Measurements from ENCODE around the gene RPN2. TPM values are rescaled to one million over a fixed set of nuclear protein-coding genes. Genes with fewer than 3 reads are reported as not detected.

The RPN2 gene
- total RNA-seq, 1 donor from 2014 or later = 156 TPM

DNA sequence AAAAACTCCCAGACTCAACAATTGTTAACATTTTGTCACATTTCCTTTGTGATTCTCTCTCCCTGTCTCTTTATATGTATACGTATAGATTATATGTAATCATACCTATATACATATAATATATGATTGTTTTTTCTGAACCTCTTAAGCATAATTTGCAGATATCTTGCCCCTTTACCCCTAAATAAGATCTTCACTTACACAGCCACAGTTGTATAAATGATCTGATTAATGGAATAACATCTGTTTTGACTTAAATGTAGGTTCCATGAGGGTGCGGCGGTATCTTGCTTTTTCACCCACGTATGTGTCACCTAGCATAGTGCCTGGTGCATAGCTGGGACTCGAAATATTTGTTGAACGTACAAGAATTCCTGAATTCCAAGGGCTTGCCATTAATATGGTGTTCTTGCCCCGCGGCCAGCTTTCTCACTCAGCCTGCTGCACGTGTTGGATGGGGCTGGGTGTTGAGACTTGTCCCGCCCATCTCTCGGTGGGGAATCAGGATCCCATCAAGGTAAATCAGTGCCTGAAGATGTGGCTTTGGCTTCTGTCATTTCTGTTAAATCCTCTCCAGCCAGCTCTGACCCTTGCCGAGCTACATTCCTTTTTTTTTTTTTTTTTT is 99.9 kb downstream of the RPN2 start:
- Mint-ChIP-seq H3K9me3 (ENCODE audit: unreplicated experiment) (peaks cover 8% of the 10 kb centered on the region), H3K4me1 (ENCODE audit: low read depth, unreplicated experiment) (peaks cover 9% of the 10 kb centered on the region), H3K27ac (ENCODE audit: unreplicated experiment) (no peak overlapping the region), H3K27me3 (ENCODE audit: unreplicated experiment) (peaks cover 6% of the 10 kb centered on the region), H3K36me3 (ENCODE audit: unreplicated experiment) (no peaks in the 10 kb centered on the region), H3K4me3 (ENCODE audit: unreplicated experiment) (no peak overlapping the region)
- no peak for TF ChIP-seq CTCF (IDR thresholded peaks at IDR 0.05; ENCODE audit: partially characterized antibody, unreplicated experiment)
- DNase-seq = no peak

GRCh38 chr20:37279820-37280219 is 100.7 kb downstream of the RPN2 start:
- H3K9me3 Mint-ChIP-seq (ENCODE audit: unreplicated experiment) = peaks cover 8% of the 10 kb centered on the region
- no peak overlapping the region for H3K27ac Mint-ChIP-seq (ENCODE audit: unreplicated experiment)

DNA sequence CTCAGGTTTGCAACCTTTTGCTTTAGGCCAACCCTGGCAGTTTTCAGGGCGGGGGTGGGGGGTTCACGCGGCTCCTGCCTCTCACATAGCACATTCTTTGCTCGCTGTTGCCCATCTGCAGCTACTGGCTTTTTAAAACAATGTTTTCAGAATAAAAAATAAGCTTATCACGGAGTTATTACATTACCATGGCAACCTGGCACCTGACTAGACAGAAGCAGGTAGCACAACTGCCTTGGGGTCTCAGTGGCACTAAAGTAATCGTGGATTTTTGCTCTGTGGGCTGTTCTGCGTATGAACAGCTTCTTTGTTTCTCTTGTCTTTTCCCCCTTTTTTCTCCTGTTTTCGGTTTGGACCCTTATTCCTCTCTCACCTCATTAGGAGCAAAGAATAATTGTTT is 101.3 kb downstream of the RPN2 start:
- peaks cover 9% of the 10 kb centered on the region for H3K4me1 Mint-ChIP-seq (ENCODE audit: low read depth, unreplicated experiment)
- H3K27ac Mint-ChIP-seq (ENCODE audit: unreplicated experiment) = no peak overlapping the region
- DNase-seq = no peak
- peaks cover 6% of the 10 kb centered on the region for H3K27me3 Mint-ChIP-seq (ENCODE audit: unreplicated experiment)
- no peak for TF ChIP-seq CTCF (IDR thresholded peaks at IDR 0.05; ENCODE audit: partially characterized antibody, unreplicated experiment)
- no peaks in the 10 kb centered on the region for H3K36me3 Mint-ChIP-seq (ENCODE audit: unreplicated experiment)
- H3K9me3 Mint-ChIP-seq (ENCODE audit: unreplicated experiment) = peaks cover 8% of the 10 kb centered on the region
- no peak overlapping the region for H3K4me3 Mint-ChIP-seq (ENCODE audit: unreplicated experiment)

More at GRCh38 chr20:37279820-37280219, 100.7 kb downstream of the RPN2 start:
- Mint-ChIP-seq H3K4me3 (ENCODE audit: unreplicated experiment) (no peak overlapping the region), H3K4me1 (ENCODE audit: low read depth, unreplicated experiment) (peaks cover 9% of the 10 kb centered on the region), H3K36me3 (ENCODE audit: unreplicated experiment) (no peaks in the 10 kb centered on the region), H3K27me3 (ENCODE audit: unreplicated experiment) (peaks cover 6% of the 10 kb centered on the region)
- DNase-seq = no peak
- TF ChIP-seq CTCF (IDR thresholded peaks at IDR 0.05; ENCODE audit: partially characterized antibody, unreplicated experiment) = no peak

DNA sequence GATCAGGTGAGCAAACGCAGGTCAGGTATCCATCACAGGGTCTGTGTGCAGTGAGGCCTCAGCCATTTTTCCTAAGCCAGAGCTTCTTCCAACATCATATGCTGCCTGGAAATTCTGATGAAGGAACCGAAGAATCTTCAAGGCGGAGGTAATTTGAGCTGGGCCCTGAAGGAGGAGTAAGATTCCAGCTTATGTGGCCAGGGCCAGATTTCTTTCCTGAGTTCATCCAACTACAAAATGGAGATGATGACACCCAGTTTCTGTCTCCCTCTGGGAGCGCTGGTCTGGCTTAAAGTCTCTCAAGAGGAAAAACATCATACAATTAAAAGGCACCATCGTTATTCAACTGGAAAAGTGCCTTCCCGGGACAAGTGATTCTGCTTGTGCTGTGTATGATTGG is 103.4 kb downstream of the RPN2 start:
- Mint-ChIP-seq H3K27ac (ENCODE audit: unreplicated experiment) (no peak overlapping the region), H3K36me3 (ENCODE audit: unreplicated experiment) (no peaks in the 10 kb centered on the region), H3K4me3 (ENCODE audit: unreplicated experiment) (no peak overlapping the region), H3K4me1 (ENCODE audit: low read depth, unreplicated experiment) (no peaks in the 10 kb centered on the region), H3K27me3 (ENCODE audit: unreplicated experiment) (peaks cover 2% of the 10 kb centered on the region), H3K9me3 (ENCODE audit: unreplicated experiment) (peaks cover 2% of the 10 kb centered on the region)
- no peak for TF ChIP-seq CTCF (IDR thresholded peaks at IDR 0.05; ENCODE audit: partially characterized antibody, unreplicated experiment)
- DNase-seq = no peak

DNA sequence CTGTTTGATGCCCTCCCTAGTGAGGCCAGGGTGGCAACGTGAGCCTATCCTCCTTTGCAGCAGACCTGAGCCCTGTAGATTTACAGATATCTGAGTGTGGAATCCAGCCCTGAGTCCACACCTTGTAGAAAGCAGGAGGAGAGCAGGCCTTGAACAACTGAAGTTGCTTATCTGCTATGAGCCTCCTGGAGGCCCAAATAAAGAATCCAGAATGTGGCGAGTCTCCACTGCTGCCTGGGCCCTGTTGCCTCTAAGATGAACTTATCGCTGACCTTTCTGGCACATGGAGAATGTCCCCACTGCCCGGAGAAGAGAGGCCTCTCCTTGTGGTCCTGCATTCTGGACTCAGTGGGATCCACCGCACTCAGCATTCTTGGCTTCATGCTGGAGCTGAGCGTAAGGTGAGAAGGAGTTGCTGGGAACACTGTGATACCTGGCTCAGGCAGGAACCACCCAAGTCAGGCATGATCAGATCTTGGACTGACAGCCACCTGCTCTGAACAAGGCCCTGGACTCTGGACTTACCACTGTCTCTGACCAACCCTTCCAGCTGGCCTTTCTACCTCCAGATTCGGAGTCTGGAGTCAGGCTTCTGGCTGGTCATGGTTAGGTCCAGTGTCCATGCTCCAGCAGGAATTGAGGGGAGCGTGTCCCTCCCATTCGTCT is 104.5 kb downstream of the RPN2 start:
- TF ChIP-seq CTCF (IDR thresholded peaks at IDR 0.05; ENCODE audit: partially characterized antibody, unreplicated experiment) = no peak
- Mint-ChIP-seq H3K9me3 (ENCODE audit: unreplicated experiment) (peaks cover 3% of the 10 kb centered on the region), H3K27me3 (ENCODE audit: unreplicated experiment) (peaks cover 2% of the 10 kb centered on the region), H3K4me3 (ENCODE audit: unreplicated experiment) (no peak overlapping the region), H3K4me1 (ENCODE audit: low read depth, unreplicated experiment) (no peaks in the 10 kb centered on the region), H3K36me3 (ENCODE audit: unreplicated experiment) (no peaks in the 10 kb centered on the region), H3K27ac (ENCODE audit: unreplicated experiment) (no peak overlapping the region)
- DNase-seq = no peak

Data from glutamatergic neuron (in vitro differentiated cells).